Thoracic aorta (tissue), 2 donors: ENCODE measurements around the gene TYRO3. TPM values are rescaled to one million over a fixed set of nuclear protein-coding genes. Genes with fewer than 3 reads are reported as not detected.

Experiments used
- ATAC-seq: fragments of 150-250 bp; one replicate; pipeline ENCODE4 v1.8.0; 2017; ENCODE audit warnings: low read depth; ENCODE audit not compliant: insufficient number of reproducible peaks, low FRiP score
- DNase-seq: peaks from one replicate; pipeline ENCODE4 v3.0.0-alpha.2; 2020; ENCODE audit warnings: low spot score
- H3K27ac ChIP-seq, 2 donors: fragments of 200-600 bp; sonication (generic); 1 replicate in 1 of 2; 2 replicates in 1 of 2; pipeline ENCODE4 v1.5.1; 2016; ENCODE audit warnings: mild to moderate bottlenecking in 2 of 2, moderate library complexity in 2 of 2
- H3K27me3 ChIP-seq: fragments of 200-600 bp; sonication (generic); replicated peaks from 2 replicates; pipeline ENCODE4 v1.6.0; 2016; ENCODE audit warnings: mild to moderate bottlenecking; ENCODE audit not compliant: insufficient read depth
- H3K36me3 ChIP-seq: fragments of 200-600 bp; sonication (generic); one replicate; pipeline ENCODE4 v1.5.1; 2016
- H3K4me1 ChIP-seq, 2 donors: fragments of 200-600 bp; sonication (generic); 1 replicate in 1 of 2; 2 replicates in 1 of 2; pipeline versions ENCODE4 v1.5.1 to v1.6.0; 2016; ENCODE audit warnings: low read depth in 2 of 2, mild to moderate bottlenecking in 1 of 2; ENCODE audit not compliant: control insufficient read depth in 1 of 2
- H3K4me3 ChIP-seq: fragments of 200-600 bp; sonication (generic); 2 replicates; pipeline ENCODE4 v1.5.1; 2016; ENCODE audit warnings: mild to moderate bottlenecking
- H3K9me3 ChIP-seq: fragments of 200-600 bp; sonication (generic); 2 replicates; pipeline ENCODE4 v1.5.1; 2016
- total RNA-seq, 2 donors: library from RNA; depleted of rRNA; stranded (reverse); fragments of >200 nt; gene quantifications; one replicate each; pipeline versions ENCODE4 v1.1.0 to v1.2.3, GENCODE V29; 2016
- TF ChIP-seq, protein P1 (sequence below): fragments of 200-600 bp; sonication (generic); IDR thresholded peaks from one replicate; pipeline ENCODE4 v1.5.1; 2019; ENCODE audit warnings: antibody characterized with exemption

TYRO3 gene
- total RNA-seq, 2 donors from 2014 or later = 5.4 to 8.8 TPM

DNA sequence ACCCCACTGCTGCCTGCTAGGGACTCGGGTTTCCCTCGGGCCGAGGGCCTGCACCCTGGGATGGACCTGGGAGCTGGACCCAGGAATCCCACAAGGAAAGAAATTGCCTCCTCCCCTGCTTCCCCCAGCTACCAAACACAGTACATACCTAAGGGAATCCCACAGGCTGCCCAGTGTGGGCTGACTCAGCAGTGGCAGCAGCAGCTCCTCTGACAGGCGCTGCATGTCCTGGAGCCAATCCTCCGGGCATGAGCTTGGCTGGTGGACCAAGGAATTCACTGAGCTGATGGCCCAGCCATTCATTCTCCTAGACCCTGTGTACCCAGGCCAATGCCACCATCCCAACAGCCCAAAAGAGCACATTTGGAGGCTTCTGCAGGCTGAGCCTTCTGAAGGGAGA lies 35.9 kb upstream of the TYRO3 start:
- peaks cover 35% of the 10 kb centered on the region for H3K36me3 ChIP-seq
- DNase-seq = no peak

DNA sequence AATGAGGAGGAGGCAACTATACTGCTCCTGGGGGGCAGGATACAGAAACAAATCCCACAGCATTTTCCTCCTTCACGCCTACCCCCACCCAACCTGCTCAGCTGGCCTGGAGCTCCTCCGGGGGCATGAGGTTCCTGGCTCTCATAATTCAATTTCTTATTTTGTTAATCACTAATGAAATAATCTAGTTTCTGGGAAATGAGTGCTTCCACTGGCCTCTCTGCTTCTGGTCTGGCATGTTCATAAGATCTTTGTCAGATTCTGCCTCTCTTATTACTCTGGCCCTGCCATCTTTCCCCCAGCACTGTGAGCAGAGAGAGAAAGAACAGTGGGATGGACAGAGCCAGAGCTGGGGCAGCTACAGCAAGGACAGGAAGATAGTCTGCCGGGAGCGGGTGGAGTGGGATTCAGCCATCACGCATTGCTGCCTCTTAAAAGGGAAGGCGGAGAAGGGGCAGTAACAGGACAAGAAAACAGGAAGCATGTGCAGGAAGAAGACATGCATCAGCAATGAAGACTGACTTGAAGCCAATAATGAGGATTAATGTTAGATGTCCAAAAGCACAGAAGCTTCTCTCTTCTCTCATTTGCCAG lies 28.6 kb upstream of the TYRO3 start:
- H3K36me3 ChIP-seq = peaks cover 71% of the 10 kb centered on the region
- ATAC-seq = no peak
- DNase-seq = no peak

More for the DNA sequence above, 35.9 kb upstream of the TYRO3 start:
- Histone ChIP-seq H3K9me3 (no peaks in the 10 kb centered on the region), H3K4me1 (no peaks in the 10 kb centered on the region), H3K4me3 (no peak overlapping the region), H3K27me3 (no peaks in the 10 kb centered on the region), H3K27ac (no peak overlapping the region)
- ATAC-seq = no peak
- TF ChIP-seq, protein P1, sequence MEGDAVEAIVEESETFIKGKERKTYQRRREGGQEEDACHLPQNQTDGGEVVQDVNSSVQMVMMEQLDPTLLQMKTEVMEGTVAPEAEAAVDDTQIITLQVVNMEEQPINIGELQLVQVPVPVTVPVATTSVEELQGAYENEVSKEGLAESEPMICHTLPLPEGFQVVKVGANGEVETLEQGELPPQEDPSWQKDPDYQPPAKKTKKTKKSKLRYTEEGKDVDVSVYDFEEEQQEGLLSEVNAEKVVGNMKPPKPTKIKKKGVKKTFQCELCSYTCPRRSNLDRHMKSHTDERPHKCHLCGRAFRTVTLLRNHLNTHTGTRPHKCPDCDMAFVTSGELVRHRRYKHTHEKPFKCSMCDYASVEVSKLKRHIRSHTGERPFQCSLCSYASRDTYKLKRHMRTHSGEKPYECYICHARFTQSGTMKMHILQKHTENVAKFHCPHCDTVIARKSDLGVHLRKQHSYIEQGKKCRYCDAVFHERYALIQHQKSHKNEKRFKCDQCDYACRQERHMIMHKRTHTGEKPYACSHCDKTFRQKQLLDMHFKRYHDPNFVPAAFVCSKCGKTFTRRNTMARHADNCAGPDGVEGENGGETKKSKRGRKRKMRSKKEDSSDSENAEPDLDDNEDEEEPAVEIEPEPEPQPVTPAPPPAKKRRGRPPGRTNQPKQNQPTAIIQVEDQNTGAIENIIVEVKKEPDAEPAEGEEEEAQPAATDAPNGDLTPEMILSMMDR = no peak

DNA sequence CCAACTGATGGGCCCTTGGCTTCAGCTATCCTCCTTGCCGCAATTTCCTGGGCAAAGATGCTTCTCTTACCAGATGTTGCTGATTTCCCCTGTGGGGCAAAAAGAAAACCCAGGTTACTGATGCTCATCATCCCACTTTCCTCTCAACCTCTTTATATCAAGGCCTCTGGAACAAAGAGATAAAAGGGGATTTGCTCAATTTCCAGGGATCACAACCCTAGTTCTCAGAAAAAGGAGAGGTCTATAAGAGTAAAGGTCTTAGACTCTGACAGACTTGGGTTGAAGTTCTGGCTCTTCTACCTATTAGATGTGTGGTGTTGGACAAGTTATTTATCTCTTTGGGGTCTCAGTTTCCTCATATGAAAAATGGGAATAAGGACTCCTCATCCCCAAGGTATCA lies 23.5 kb upstream of the TYRO3 start:
- TF ChIP-seq, protein P1 = no peak
- Histone ChIP-seq H3K4me3 (no peak overlapping the region), H3K27ac (no peak overlapping the region), H3K9me3 (no peaks in the 10 kb centered on the region), H3K27me3 (no peaks in the 10 kb centered on the region), H3K4me1 (no peaks in the 10 kb centered on the region), H3K36me3 (peaks cover 40% of the 10 kb centered on the region)
- ATAC-seq = no peak
- no peak for DNase-seq

More for the DNA sequence above, 28.6 kb upstream of the TYRO3 start:
- no peaks in the 10 kb centered on the region for H3K27me3 ChIP-seq
- no peaks in the 10 kb centered on the region for H3K9me3 ChIP-seq
- H3K4me3 ChIP-seq = no peak overlapping the region
- no peaks in the 10 kb centered on the region for H3K4me1 ChIP-seq
- H3K27ac ChIP-seq = no peak overlapping the region
- TF ChIP-seq, protein P1 = no peak

DNA sequence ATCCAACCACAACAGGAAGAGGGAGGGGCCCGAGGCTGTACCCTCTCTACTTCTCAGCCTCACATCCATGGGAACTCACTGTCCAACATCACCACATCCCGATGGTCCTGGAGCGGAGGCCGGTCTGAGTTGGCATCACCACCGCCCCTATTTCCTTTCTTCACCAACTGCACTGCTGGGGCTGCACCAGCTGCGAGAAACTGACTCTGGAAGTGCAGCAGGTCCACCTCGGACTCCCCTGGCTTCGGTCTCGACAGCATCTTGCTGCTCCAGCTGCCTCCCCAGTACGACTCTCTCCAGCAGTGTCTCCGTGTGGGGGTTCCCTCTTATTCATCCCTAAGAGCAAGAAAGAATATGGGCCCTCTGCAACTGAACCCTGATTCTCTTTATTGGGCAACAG lies 22.1 kb upstream of the TYRO3 start:
- Histone ChIP-seq H3K9me3 (no peaks in the 10 kb centered on the region), H3K27me3 (no peaks in the 10 kb centered on the region), H3K4me1 (no peaks in the 10 kb centered on the region), H3K4me3 (no peak overlapping the region), H3K27ac (no peak overlapping the region), H3K36me3 (peaks cover 31% of the 10 kb centered on the region)
- DNase-seq = no peak
- TF ChIP-seq, protein P1 = no peak
- no peak for ATAC-seq

DNA sequence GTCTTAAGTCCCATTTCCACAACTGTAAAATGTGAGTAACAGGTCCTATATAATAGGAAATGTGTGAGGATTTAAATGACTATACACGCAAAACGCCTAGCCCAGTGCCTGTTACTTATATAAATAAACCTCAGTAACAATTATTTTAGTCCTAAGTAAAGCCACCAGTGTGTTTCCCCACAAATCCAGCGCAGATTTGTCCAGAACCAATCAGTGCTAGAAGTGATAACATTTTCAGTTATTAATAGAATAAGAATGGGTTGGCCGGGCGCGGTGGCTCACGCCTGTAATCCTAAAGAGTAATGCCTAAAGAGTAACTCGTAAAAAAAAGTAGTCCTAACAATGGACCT lies 15.5 kb upstream of the TYRO3 start:
- no peak for ATAC-seq

More for the DNA sequence above, 15.5 kb upstream of the TYRO3 start:
- peaks cover 3 to 10% of the 10 kb centered on the region in 2 donors for H3K4me1 ChIP-seq
- peak overlapping the region in 1 of 2 donors; percentile 61 for H3K27ac ChIP-seq
- H3K4me3 ChIP-seq = peak overlapping the region; percentile 100
- no peaks in the 10 kb centered on the region for H3K9me3 ChIP-seq
- TF ChIP-seq, protein P1 = no peak
- DNase-seq = no peak
- no peaks in the 10 kb centered on the region for H3K27me3 ChIP-seq
- H3K36me3 ChIP-seq = no peaks in the 10 kb centered on the region
